Liver (tissue), 3 donors: ENCODE results near the gene MFNG.

Experiments
- HNF4A ChIP-seq, 2 donors: conservative IDR thresholded peaks; 2 replicates each; pipeline ENCODE4 v1.6.1; 2016; ENCODE audit warnings: antibody characterized with exemption in 2 of 2, mild to moderate bottlenecking in 2 of 2
- RAD21 ChIP-seq, 2 donors: IDR thresholded peaks; 2 replicates each; pipeline ENCODE4 v1.6.1; 2016; ENCODE audit warnings: antibody characterized with exemption in 2 of 2, mild to moderate bottlenecking in 2 of 2
- SP1 ChIP-seq: IDR thresholded peaks from 2 replicates; pipeline ENCODE4 v1.6.1; 2018; ENCODE audit warnings: antibody characterized with exemption, mild to moderate bottlenecking
- TF ChIP-seq, protein P1 (sequence below): fragments of 150-350 bp; IDR thresholded peaks from 2 replicates; pipeline ENCODE4 v1.5.1; 2017; ENCODE audit warnings: improper control_type of control experiment, low read depth, low read length; ENCODE audit not compliant: missing input control
- donor health status: healthy.
- donor health status: healthy.

- TF ChIP-seq, protein P1, sequence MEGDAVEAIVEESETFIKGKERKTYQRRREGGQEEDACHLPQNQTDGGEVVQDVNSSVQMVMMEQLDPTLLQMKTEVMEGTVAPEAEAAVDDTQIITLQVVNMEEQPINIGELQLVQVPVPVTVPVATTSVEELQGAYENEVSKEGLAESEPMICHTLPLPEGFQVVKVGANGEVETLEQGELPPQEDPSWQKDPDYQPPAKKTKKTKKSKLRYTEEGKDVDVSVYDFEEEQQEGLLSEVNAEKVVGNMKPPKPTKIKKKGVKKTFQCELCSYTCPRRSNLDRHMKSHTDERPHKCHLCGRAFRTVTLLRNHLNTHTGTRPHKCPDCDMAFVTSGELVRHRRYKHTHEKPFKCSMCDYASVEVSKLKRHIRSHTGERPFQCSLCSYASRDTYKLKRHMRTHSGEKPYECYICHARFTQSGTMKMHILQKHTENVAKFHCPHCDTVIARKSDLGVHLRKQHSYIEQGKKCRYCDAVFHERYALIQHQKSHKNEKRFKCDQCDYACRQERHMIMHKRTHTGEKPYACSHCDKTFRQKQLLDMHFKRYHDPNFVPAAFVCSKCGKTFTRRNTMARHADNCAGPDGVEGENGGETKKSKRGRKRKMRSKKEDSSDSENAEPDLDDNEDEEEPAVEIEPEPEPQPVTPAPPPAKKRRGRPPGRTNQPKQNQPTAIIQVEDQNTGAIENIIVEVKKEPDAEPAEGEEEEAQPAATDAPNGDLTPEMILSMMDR, result no peak
- TF ChIP-seq SP1 (no peak), RAD21 (IDR thresholded peaks at IDR 0.05) (no peak), HNF4A (conservative IDR thresholded peaks at IDR 0.05) (no peak)
Measured at GRCh38 chr22:37514526-37515051, 28.4 kb upstream of the MFNG start.
